EH (cell line): ENCODE measurements around the gene SBK1.
A peak's percentile ranks its signal among the peaks of the same experiment; 100 is the strongest.
"Not testable (repeated sequence)": the region's sequence is repeated elsewhere in the genome, so short reads cannot be mapped to it uniquely, and the experiment has no call there.

ENCODE experiments used
- DNase-seq: peaks from one replicate; pipeline ENCODE4 v3.0.0-alpha.2; 2015; ENCODE audit warnings: low read depth

SBK1 gene

GRCh38 chr16:28335678-28336077 lies 43.4 kb downstream of the SBK1 start:
- DNase-seq, result not testable (repeated sequence)

- peak; percentile 21 for DNase-seq
Measured at GRCh38 chr16:28336940-28337710, 44.8 kb downstream of the SBK1 start.

GRCh38 chr16:28338230-28338629 lies 45.9 kb downstream of the SBK1 start:
- DNase-seq, result not testable (repeated sequence)

- DNase-seq, result not testable (repeated sequence)
Measured at GRCh38 chr16:28362600-28362999, 70.3 kb downstream of the SBK1 start.

GRCh38 chr16:28363408-28363807 lies 71.1 kb downstream of the SBK1 start, which contains the start of gene NPIPB6:
TSS of gene NPIPB6 (minus strand) at chr16:28363508. CDS start at chr16:28362822, 686 bp downstream.
- DNase-seq, result not testable (repeated sequence)

- DNase-seq, result not testable (repeated sequence)
Measured at GRCh38 chr16:28364268-28365173, 72.2 kb downstream of the SBK1 start.

- not testable (repeated sequence) for DNase-seq
Measured at GRCh38 chr16:28367926-28368325, 75.6 kb downstream of the SBK1 start.
